Measurements from ENCODE around the gene GRAMD1B.

Gene GRAMD1B

GRCh38 chr11:123590296-123590912, 160.3 kb downstream of the GRAMD1B start:
- no peaks in the 10 kb centered on the region for H3K4me1 ChIP-seq (ENCODE audit: control insufficient read depth, low read depth, low read length)
- H3K36me3 ChIP-seq (ENCODE audit: control insufficient read depth, low read depth, low read length): no peaks in the 10 kb centered on the region
- no peak overlapping the region for H3K4me3 ChIP-seq (ENCODE audit: low read length)
- H3K9ac ChIP-seq (ENCODE audit: low read length): no peak overlapping the region
- no peaks in the 10 kb centered on the region for H3K27me3 ChIP-seq (ENCODE audit: control insufficient read depth, insufficient read depth, low read length)
- H3K9me3 ChIP-seq (ENCODE audit: control insufficient read depth, low read depth, low read length): no peaks in the 10 kb centered on the region
- no peak overlapping the region for H3K27ac ChIP-seq (ENCODE audit: low read length)

- no peaks in the 10 kb centered on the region for H3K36me3 ChIP-seq (ENCODE audit: control insufficient read depth, low read depth, low read length)
- H3K4me1 ChIP-seq (ENCODE audit: control insufficient read depth, low read depth, low read length): no peaks in the 10 kb centered on the region
- no peaks in the 10 kb centered on the region for H3K9me3 ChIP-seq (ENCODE audit: control insufficient read depth, low read depth, low read length)
- no peak overlapping the region for H3K27ac ChIP-seq (ENCODE audit: low read length)
- no peak overlapping the region for H3K9ac ChIP-seq (ENCODE audit: low read length)
- no peaks in the 10 kb centered on the region for H3K27me3 ChIP-seq (ENCODE audit: control insufficient read depth, insufficient read depth, low read length)
- no peak overlapping the region for H3K4me3 ChIP-seq (ENCODE audit: low read length)
Observed at GRCh38 chr11:123593570-123593969, 163.5 kb downstream of the GRAMD1B start.

- H3K36me3 ChIP-seq (ENCODE audit: control insufficient read depth, low read depth, low read length): no peaks in the 10 kb centered on the region
- no peak overlapping the region for H3K4me3 ChIP-seq (ENCODE audit: low read length)
- H3K9ac ChIP-seq (ENCODE audit: low read length): no peak overlapping the region
- H3K9me3 ChIP-seq (ENCODE audit: control insufficient read depth, low read depth, low read length): no peaks in the 10 kb centered on the region
- no peaks in the 10 kb centered on the region for H3K27me3 ChIP-seq (ENCODE audit: control insufficient read depth, insufficient read depth, low read length)
- no peaks in the 10 kb centered on the region for H3K4me1 ChIP-seq (ENCODE audit: control insufficient read depth, low read depth, low read length)
- H3K27ac ChIP-seq (ENCODE audit: low read length): no peak overlapping the region
Observed at GRCh38 chr11:123594188-123594901, 164.3 kb downstream of the GRAMD1B start.

- H3K9ac ChIP-seq (ENCODE audit: low read length): no peak overlapping the region
- no peak overlapping the region for H3K27ac ChIP-seq (ENCODE audit: low read length)
- H3K4me3 ChIP-seq (ENCODE audit: low read length): no peak overlapping the region
- H3K9me3 ChIP-seq (ENCODE audit: control insufficient read depth, low read depth, low read length): no peaks in the 10 kb centered on the region
- no peaks in the 10 kb centered on the region for H3K4me1 ChIP-seq (ENCODE audit: control insufficient read depth, low read depth, low read length)
- no peaks in the 10 kb centered on the region for H3K36me3 ChIP-seq (ENCODE audit: control insufficient read depth, low read depth, low read length)
- H3K27me3 ChIP-seq (ENCODE audit: control insufficient read depth, insufficient read depth, low read length): no peaks in the 10 kb centered on the region
Observed at GRCh38 chr11:123594921-123595320, 164.9 kb downstream of the GRAMD1B start.

GRCh38 chr11:123597859-123598258, 167.8 kb downstream of the GRAMD1B start:
- no peaks in the 10 kb centered on the region for H3K36me3 ChIP-seq (ENCODE audit: control insufficient read depth, low read depth, low read length)
- no peaks in the 10 kb centered on the region for H3K27me3 ChIP-seq (ENCODE audit: control insufficient read depth, insufficient read depth, low read length)
- H3K9ac ChIP-seq (ENCODE audit: low read length): no peak overlapping the region
- no peak overlapping the region for H3K27ac ChIP-seq (ENCODE audit: low read length)
- no peaks in the 10 kb centered on the region for H3K4me1 ChIP-seq (ENCODE audit: control insufficient read depth, low read depth, low read length)
- no peaks in the 10 kb centered on the region for H3K9me3 ChIP-seq (ENCODE audit: control insufficient read depth, low read depth, low read length)
- no peak overlapping the region for H3K4me3 ChIP-seq (ENCODE audit: low read length)

GRCh38 chr11:123601136-123601535, 171.1 kb downstream of the GRAMD1B start:
- H3K27ac ChIP-seq (ENCODE audit: low read length): no peak overlapping the region
- peaks cover 2% of the 10 kb centered on the region for H3K36me3 ChIP-seq (ENCODE audit: control insufficient read depth, low read depth, low read length)
- no peak overlapping the region for H3K9ac ChIP-seq (ENCODE audit: low read length)
- no peaks in the 10 kb centered on the region for H3K4me1 ChIP-seq (ENCODE audit: control insufficient read depth, low read depth, low read length)
- H3K27me3 ChIP-seq (ENCODE audit: control insufficient read depth, insufficient read depth, low read length): no peaks in the 10 kb centered on the region
- H3K4me3 ChIP-seq (ENCODE audit: low read length): no peak overlapping the region
- H3K9me3 ChIP-seq (ENCODE audit: control insufficient read depth, low read depth, low read length): no peaks in the 10 kb centered on the region

- H3K27me3 ChIP-seq (ENCODE audit: control insufficient read depth, insufficient read depth, low read length): no peaks in the 10 kb centered on the region
- no peak overlapping the region for H3K27ac ChIP-seq (ENCODE audit: low read length)
- no peak overlapping the region for H3K4me3 ChIP-seq (ENCODE audit: low read length)
- peaks cover 9% of the 10 kb centered on the region for H3K36me3 ChIP-seq (ENCODE audit: control insufficient read depth, low read depth, low read length)
- no peak overlapping the region for H3K9ac ChIP-seq (ENCODE audit: low read length)
- H3K9me3 ChIP-seq (ENCODE audit: control insufficient read depth, low read depth, low read length): no peaks in the 10 kb centered on the region
- H3K4me1 ChIP-seq (ENCODE audit: control insufficient read depth, low read depth, low read length): no peaks in the 10 kb centered on the region
Observed at GRCh38 chr11:123601743-123602142, 171.7 kb downstream of the GRAMD1B start.

GRCh38 chr11:123603666-123604065, 173.6 kb downstream of the GRAMD1B start:
- no peaks in the 10 kb centered on the region for H3K9me3 ChIP-seq (ENCODE audit: control insufficient read depth, low read depth, low read length)
- peaks cover 22% of the 10 kb centered on the region for H3K36me3 ChIP-seq (ENCODE audit: control insufficient read depth, low read depth, low read length)
- H3K4me3 ChIP-seq (ENCODE audit: low read length): no peak overlapping the region
- H3K9ac ChIP-seq (ENCODE audit: low read length): no peak overlapping the region
- no peaks in the 10 kb centered on the region for H3K4me1 ChIP-seq (ENCODE audit: control insufficient read depth, low read depth, low read length)
- no peak overlapping the region for H3K27ac ChIP-seq (ENCODE audit: low read length)
- no peaks in the 10 kb centered on the region for H3K27me3 ChIP-seq (ENCODE audit: control insufficient read depth, insufficient read depth, low read length)

GRCh38 chr11:123607781-123608180, 177.7 kb downstream of the GRAMD1B start:
- Histone ChIP-seq H3K27ac (ENCODE audit: low read length) (no peak overlapping the region), H3K9ac (ENCODE audit: low read length) (no peak overlapping the region), H3K27me3 (ENCODE audit: control insufficient read depth, insufficient read depth, low read length) (no peaks in the 10 kb centered on the region), H3K36me3 (ENCODE audit: control insufficient read depth, low read depth, low read length) (peaks cover 33% of the 10 kb centered on the region), H3K4me3 (ENCODE audit: low read length) (no peak overlapping the region), H3K9me3 (ENCODE audit: control insufficient read depth, low read depth, low read length) (no peaks in the 10 kb centered on the region), H3K4me1 (ENCODE audit: control insufficient read depth, low read depth, low read length) (no peaks in the 10 kb centered on the region)

- no peak overlapping the region for H3K9ac ChIP-seq (ENCODE audit: low read length)
- H3K4me1 ChIP-seq (ENCODE audit: control insufficient read depth, low read depth, low read length): no peaks in the 10 kb centered on the region
- H3K4me3 ChIP-seq (ENCODE audit: low read length): no peak overlapping the region
- H3K36me3 ChIP-seq (ENCODE audit: control insufficient read depth, low read depth, low read length): peaks cover 39% of the 10 kb centered on the region
- no peaks in the 10 kb centered on the region for H3K27me3 ChIP-seq (ENCODE audit: control insufficient read depth, insufficient read depth, low read length)
- H3K27ac ChIP-seq (ENCODE audit: low read length): no peak overlapping the region
- no peaks in the 10 kb centered on the region for H3K9me3 ChIP-seq (ENCODE audit: control insufficient read depth, low read depth, low read length)
Observed at GRCh38 chr11:123608371-123608770, 178.3 kb downstream of the GRAMD1B start.

GRCh38 chr11:123608945-123609344, 178.9 kb downstream of the GRAMD1B start:
- H3K4me3 ChIP-seq (ENCODE audit: low read length): no peak overlapping the region
- peaks cover 45% of the 10 kb centered on the region for H3K36me3 ChIP-seq (ENCODE audit: control insufficient read depth, low read depth, low read length)
- H3K4me1 ChIP-seq (ENCODE audit: control insufficient read depth, low read depth, low read length): no peaks in the 10 kb centered on the region
- H3K9ac ChIP-seq (ENCODE audit: low read length): no peak overlapping the region
- no peaks in the 10 kb centered on the region for H3K27me3 ChIP-seq (ENCODE audit: control insufficient read depth, insufficient read depth, low read length)
- no peak overlapping the region for H3K27ac ChIP-seq (ENCODE audit: low read length)
- H3K9me3 ChIP-seq (ENCODE audit: control insufficient read depth, low read depth, low read length): no peaks in the 10 kb centered on the region

- H3K4me3 ChIP-seq (ENCODE audit: low read length): no peak overlapping the region
- no peaks in the 10 kb centered on the region for H3K27me3 ChIP-seq (ENCODE audit: control insufficient read depth, insufficient read depth, low read length)
- no peaks in the 10 kb centered on the region for H3K9me3 ChIP-seq (ENCODE audit: control insufficient read depth, low read depth, low read length)
- H3K4me1 ChIP-seq (ENCODE audit: control insufficient read depth, low read depth, low read length): no peaks in the 10 kb centered on the region
- H3K36me3 ChIP-seq (ENCODE audit: control insufficient read depth, low read depth, low read length): peaks cover 47% of the 10 kb centered on the region
- H3K9ac ChIP-seq (ENCODE audit: low read length): no peak overlapping the region
- H3K27ac ChIP-seq (ENCODE audit: low read length): no peak overlapping the region
Observed at GRCh38 chr11:123611698-123612097, 181.6 kb downstream of the GRAMD1B start.

Data from iPS-18a (cell line).